Measurements from ENCODE around the gene CMTM4.
"Not testable (repeated sequence)": the region's sequence is repeated elsewhere in the genome, so short reads cannot be mapped to it uniquely, and the experiment has no call there.

CMTM4 gene

GRCh38 chr16:66668777-66669444 is 27.6 kb downstream of the CMTM4 start:
- no peak for DNase-seq

- no peak for DNase-seq
Observed at GRCh38 chr16:66667944-66668343, 28.6 kb downstream of the CMTM4 start.

GRCh38 chr16:66662445-66663194 is 33.9 kb downstream of the CMTM4 start:
- no peak for DNase-seq

GRCh38 chr16:66661671-66662346 is 34.7 kb downstream of the CMTM4 start:
- DNase-seq: not testable (repeated sequence)

- DNase-seq: no peak
Observed at GRCh38 chr16:66661210-66661560, 35.4 kb downstream of the CMTM4 start.

- DNase-seq: no peak
Observed at GRCh38 chr16:66660422-66661209, 35.9 kb downstream of the CMTM4 start.

- DNase-seq: no peak
Observed at GRCh38 chr16:66658860-66659190, 37.7 kb downstream of the CMTM4 start.

- DNase-seq: no peak
Observed at GRCh38 chr16:66658143-66658859, 38.2 kb downstream of the CMTM4 start.

GRCh38 chr16:66656547-66656946 is 40.0 kb downstream of the CMTM4 start:
- DNase-seq: no peak

- no peak for DNase-seq
Observed at GRCh38 chr16:66653581-66654350, 42.8 kb downstream of the CMTM4 start.

- no peak for DNase-seq
Observed at GRCh38 chr16:66652661-66653360, 43.7 kb downstream of the CMTM4 start.

- DNase-seq: no peak
Observed at GRCh38 chr16:66651965-66652364, 44.6 kb downstream of the CMTM4 start.

- no peak for DNase-seq
Observed at GRCh38 chr16:66651474-66651765, 45.1 kb downstream of the CMTM4 start.

- peak; percentile 29 for DNase-seq
Observed at GRCh38 chr16:66650707-66651473, 45.7 kb downstream of the CMTM4 start.

GRCh38 chr16:66649636-66650205 is 46.8 kb downstream of the CMTM4 start:
- DNase-seq: no peak

GRCh38 chr16:66649167-66649566 is 47.4 kb downstream of the CMTM4 start:
- no peak for DNase-seq

- DNase-seq: no peak
Observed at GRCh38 chr16:66647866-66648265, 48.7 kb downstream of the CMTM4 start.

- no peak for DNase-seq
Observed at GRCh38 chr16:66641387-66641786, 55.2 kb downstream of the CMTM4 start.

GRCh38 chr16:66640724-66641314 is 55.7 kb downstream of the CMTM4 start:
- no peak for DNase-seq
